Colonic mucosa (tissue), 4 donors: ENCODE measurements around the gene NKAIN2. TPM values are rescaled to one million over a fixed set of nuclear protein-coding genes. Genes with fewer than 3 reads are reported as not detected.

Source experiments
- DNase-seq: peaks from one replicate; pipeline ENCODE4 v3.0.0-alpha.2; 2020
- H3K27ac ChIP-seq: fragments of 200-600 bp; one replicate; pipeline ENCODE4 v1.8.0; 2021
- H3K27me3 ChIP-seq: fragments of 200-600 bp; one replicate; pipeline ENCODE4 v1.8.0; 2021
- H3K36me3 ChIP-seq: fragments of 200-600 bp; one replicate; pipeline ENCODE4 v1.8.0; 2021
- H3K4me1 ChIP-seq: fragments of 200-600 bp; one replicate; pipeline ENCODE4 v1.8.0; 2021; ENCODE audit warnings: mild to moderate bottlenecking
- H3K4me3 ChIP-seq: fragments of 200-600 bp; one replicate; pipeline ENCODE4 v1.8.0; 2021
- H3K9ac ChIP-seq, 2 donors: one replicate each; pipeline ENCODE4 v1.7.0; 2013; ENCODE audit warnings: control low read depth in 2 of 2, low read depth in 2 of 2, low read length in 2 of 2
- H3K9me3 ChIP-seq: fragments of 200-600 bp; one replicate; pipeline ENCODE4 v1.8.0; 2021
- CTCF ChIP-seq: fragments of 200-600 bp; IDR thresholded peaks from one replicate; pipeline ENCODE4 v1.8.0; 2022; ENCODE audit warnings: antibody characterized with exemption, mild to moderate bottlenecking
- intact Hi-C: fragments of 100-400 bp; cut with DNase I; formaldehyde crosslinking; loops from one replicate; pipeline ENCODE4 v1.14.1; 2022
- total RNA-seq, 2 donors: library from RNA; stranded (reverse); fragmentation: NEBNext Ultra II Directional in 1 of 2; extraction: Animal tissue kit (Norgen Biotek cat#: 25700) in 1 of 2; gene quantifications; one replicate each; pipeline ENCODE4 v1.2.1, GENCODE V29; 2021
- donor health status: healthy.
- donor health status: DM: no; HTN: no; CAD: no.
- donor health status: DM: no; HTN: no; CAD: no.

NKAIN2 gene
- total RNA-seq, 2 donors from 2014 or later = 0.21 TPM; not detected in 1

- Histone ChIP-seq H3K27ac (no peak overlapping the region), H3K27me3 (no peaks in the 10 kb centered on the region), H3K36me3 (no peaks in the 10 kb centered on the region), H3K9ac (no peak overlapping the region), H3K9me3 (no peaks in the 10 kb centered on the region), H3K4me1 (no peaks in the 10 kb centered on the region), H3K4me3 (no peak overlapping the region)
- intact Hi-C loops = no loop called here
- no peak for TF ChIP-seq CTCF
- no peak for DNase-seq
These were observed 961.6 kb downstream of the NKAIN2 start for GRCh38 chr6:124765280-124765679.

- no peaks in the 10 kb centered on the region for H3K27me3 ChIP-seq
- intact Hi-C loops = no loop called here
- TF ChIP-seq CTCF = no peak
These were observed 964.6 kb downstream of the NKAIN2 start for GRCh38 chr6:124768224-124768623.

GRCh38 chr6:124769811-124770544, 966.3 kb downstream of the NKAIN2 start:
- H3K4me1 ChIP-seq = no peaks in the 10 kb centered on the region
- H3K36me3 ChIP-seq = no peaks in the 10 kb centered on the region
- no peaks in the 10 kb centered on the region for H3K9me3 ChIP-seq
- H3K4me3 ChIP-seq = no peak overlapping the region
- no peak for DNase-seq
- no peak overlapping the region for H3K27ac ChIP-seq
- H3K27me3 ChIP-seq = no peaks in the 10 kb centered on the region
- no peak for TF ChIP-seq CTCF
- intact Hi-C loops = no loop called here
- H3K9ac ChIP-seq = no peak overlapping the region

More at GRCh38 chr6:124768224-124768623, 964.6 kb downstream of the NKAIN2 start:
- Histone ChIP-seq H3K9me3 (no peaks in the 10 kb centered on the region), H3K4me3 (no peak overlapping the region), H3K27ac (no peak overlapping the region), H3K36me3 (no peaks in the 10 kb centered on the region), H3K9ac (no peak overlapping the region), H3K4me1 (no peaks in the 10 kb centered on the region)
- no peak for DNase-seq

- H3K27ac ChIP-seq = no peak overlapping the region
- no peaks in the 10 kb centered on the region for H3K36me3 ChIP-seq
- no peaks in the 10 kb centered on the region for H3K9me3 ChIP-seq
- H3K27me3 ChIP-seq = no peaks in the 10 kb centered on the region
- H3K4me3 ChIP-seq = no peak overlapping the region
- H3K4me1 ChIP-seq = no peaks in the 10 kb centered on the region
- intact Hi-C loops = no loop called here
- TF ChIP-seq CTCF = no peak
- DNase-seq = no peak
- no peak overlapping the region for H3K9ac ChIP-seq
These were observed 967.1 kb downstream of the NKAIN2 start for GRCh38 chr6:124770784-124771183.

GRCh38 chr6:124772733-124773319, 969.2 kb downstream of the NKAIN2 start:
- H3K27me3 ChIP-seq = no peaks in the 10 kb centered on the region

More at GRCh38 chr6:124772733-124773319, 969.2 kb downstream of the NKAIN2 start:
- Histone ChIP-seq H3K36me3 (no peaks in the 10 kb centered on the region), H3K4me1 (no peaks in the 10 kb centered on the region), H3K27ac (no peak overlapping the region), H3K9me3 (no peaks in the 10 kb centered on the region), H3K9ac (no peak overlapping the region), H3K4me3 (no peak overlapping the region)
- DNase-seq = no peak
- no peak for TF ChIP-seq CTCF
- intact Hi-C loops = no loop called here
